Suprapubic skin (tissue), 4 donors: Measurements from ENCODE around the gene PEPD. TPM values are rescaled to one million over a fixed set of nuclear protein-coding genes. Genes with fewer than 3 reads are reported as not detected.

Experiments used
- DNase-seq, 2 donors: peaks; one replicate each; pipeline ENCODE4 v3.0.0-alpha.2; 2019; ENCODE audit warnings: low spot score in 2 of 2
- H3K27ac ChIP-seq: fragments of 200-600 bp; sonication (generic); one replicate; pipeline ENCODE4 v1.5.1; 2019
- H3K27me3 ChIP-seq: fragments of 200-600 bp; sonication (generic); one replicate; pipeline ENCODE4 v1.5.1; 2019
- H3K36me3 ChIP-seq: fragments of 200-600 bp; sonication (generic); one replicate; pipeline ENCODE4 v1.5.1; 2019
- H3K4me1 ChIP-seq: fragments of 200-600 bp; sonication (generic); one replicate; pipeline ENCODE4 v1.5.1; 2019
- H3K4me3 ChIP-seq: fragments of 200-600 bp; sonication (generic); one replicate; pipeline ENCODE4 v1.5.1; 2019; ENCODE audit warnings: mild to moderate bottlenecking
- H3K9me3 ChIP-seq: fragments of 200-600 bp; sonication (generic); one replicate; pipeline ENCODE4 v1.5.1; 2019
- CTCF ChIP-seq, 2 donors: fragments of 200-600 bp in 1 of 2; fragments of 450-650 bp in 1 of 2; sonication (generic) in 1 of 2; IDR thresholded peaks; one replicate each; pipeline ENCODE4 v1.5.1; 2016 to 2019; ENCODE audit warnings: antibody characterized with exemption in 2 of 2, mild to moderate bottlenecking in 1 of 2, moderate library complexity in 1 of 2
- EP300 ChIP-seq: sonication (generic); formaldehyde crosslinking; IDR thresholded peaks from one replicate; pipeline ENCODE4 v1.6.1; 2017; ENCODE audit warnings: antibody characterized with exemption
- POLR2A ChIP-seq, 2 donors: fragments of 450-650 bp; IDR thresholded peaks; one replicate each; pipeline ENCODE4 v1.6.1; 2017; ENCODE audit warnings: antibody characterized with exemption in 2 of 2, mild to moderate bottlenecking in 2 of 2, moderate library complexity in 2 of 2
- POLR2AphosphoS5 ChIP-seq, 3 donors: sonication (generic); formaldehyde crosslinking; IDR thresholded peaks; one replicate each; pipeline ENCODE4 v1.6.1; 2017; ENCODE audit warnings: antibody characterized with exemption in 3 of 3
- WGBS: methylation state at CpG from one replicate; pipeline ENCODE4 v1.1.5; 2018; 5-methylcytosine and 5-hydroxymethylcytosine counted together
- total RNA-seq, 4 donors: library from RNA; depleted of rRNA; stranded (reverse); fragments of >200 nt; gene quantifications; one replicate each; pipeline ENCODE4 v1.1.0, GENCODE V29; 2016

The PEPD gene
- total RNA-seq, 4 donors from 2014 or later = 35.2 to 73.8 (median 55.9) TPM

- Histone ChIP-seq H3K27ac (no peak overlapping the region), H3K36me3 (peaks cover 16% of the 10 kb centered on the region), H3K4me3 (no peak overlapping the region), H3K27me3 (no peaks in the 10 kb centered on the region), H3K9me3 (no peaks in the 10 kb centered on the region), H3K4me1 (peaks cover 9% of the 10 kb centered on the region)
- TF ChIP-seq EP300 (no peak), POLR2AphosphoS5 (IDR thresholded peaks at IDR 0.05) (no peak), POLR2A (IDR thresholded peaks at IDR 0.05) (no peak), CTCF (IDR thresholded peaks at IDR 0.05) (no peak)
- DNase-seq = no peak
- 79% methylated on average over 3 of the region's 4 CpGs for WGBS
Measured at GRCh38 chr19:33515921-33516320, 5.7 kb downstream of the PEPD start.

GRCh38 chr19:33514885-33515551 is 6.6 kb downstream of the PEPD start:
- DNase-seq = peak in 1 of 2 donors; percentile 74
- Histone ChIP-seq H3K4me3 (no peak overlapping the region), H3K27me3 (no peaks in the 10 kb centered on the region), H3K9me3 (no peaks in the 10 kb centered on the region), H3K36me3 (peaks cover 22% of the 10 kb centered on the region), H3K27ac (no peak overlapping the region), H3K4me1 (peaks cover 3% of the 10 kb centered on the region)
- WGBS = 82% methylated on average over 13 of the region's 25 CpGs
- no peak for TF ChIP-seq POLR2A (IDR thresholded peaks at IDR 0.05)
- no peak for TF ChIP-seq EP300
- no peak for TF ChIP-seq POLR2AphosphoS5 (IDR thresholded peaks at IDR 0.05)
- no peak for TF ChIP-seq CTCF (IDR thresholded peaks at IDR 0.05)

GRCh38 chr19:33513424-33513823 is 8.2 kb downstream of the PEPD start:
- no peak for DNase-seq
- peaks cover 30% of the 10 kb centered on the region for H3K36me3 ChIP-seq
- H3K27ac ChIP-seq = no peak overlapping the region
- no peak overlapping the region for H3K4me3 ChIP-seq
- 94% methylated on average over 9 of the region's 9 CpGs for WGBS
- TF ChIP-seq POLR2A (IDR thresholded peaks at IDR 0.05) (no peak), POLR2AphosphoS5 (IDR thresholded peaks at IDR 0.05) (no peak), EP300 (no peak)
- no peaks in the 10 kb centered on the region for H3K27me3 ChIP-seq
- no peaks in the 10 kb centered on the region for H3K9me3 ChIP-seq
- peaks cover 16% of the 10 kb centered on the region for H3K4me1 ChIP-seq

- Histone ChIP-seq H3K27me3 (no peaks in the 10 kb centered on the region), H3K4me1 (peaks cover 18% of the 10 kb centered on the region), H3K4me3 (no peak overlapping the region), H3K27ac (no peak overlapping the region), H3K9me3 (no peaks in the 10 kb centered on the region), H3K36me3 (peaks cover 30% of the 10 kb centered on the region)
- no peak for DNase-seq
- no peak for TF ChIP-seq POLR2AphosphoS5 (IDR thresholded peaks at IDR 0.05)
- TF ChIP-seq EP300 = no peak
- no peak for TF ChIP-seq CTCF (IDR thresholded peaks at IDR 0.05)
- TF ChIP-seq POLR2A (IDR thresholded peaks at IDR 0.05) = no peak
- WGBS = 89% methylated on average over 17 of the region's 23 CpGs
Measured at GRCh38 chr19:33512580-33513137, 8.9 kb downstream of the PEPD start.

GRCh38 chr19:33512021-33512420 is 9.6 kb downstream of the PEPD start:
- peaks cover 30% of the 10 kb centered on the region for H3K36me3 ChIP-seq
- no peak overlapping the region for H3K4me3 ChIP-seq
- H3K27me3 ChIP-seq = no peaks in the 10 kb centered on the region
- no peaks in the 10 kb centered on the region for H3K9me3 ChIP-seq
- H3K4me1 ChIP-seq = peaks cover 24% of the 10 kb centered on the region
- H3K27ac ChIP-seq = no peak overlapping the region
- 98% methylated on average over 3 of the region's 3 CpGs for WGBS
- no peak for DNase-seq
- TF ChIP-seq EP300 (no peak), POLR2AphosphoS5 (IDR thresholded peaks at IDR 0.05) (no peak), CTCF (IDR thresholded peaks at IDR 0.05) (no peak), POLR2A (IDR thresholded peaks at IDR 0.05) (no peak)
